HG03064 (cell line): ENCODE data around the gene JPH4.
"Not testable (repeated sequence)": the region's sequence is repeated elsewhere in the genome, so short reads cannot be mapped to it uniquely, and the experiment has no call there.

Experiments
- ATAC-seq: cut with Tn5 transposase; IDR thresholded peaks from one replicate; pipeline ENCODE4 v1.9.1; 2021; ENCODE audit warnings: low read depth; ENCODE audit not compliant: unreplicated experiment

Gene JPH4

GRCh38 chr14:23609411-23610089 lies 31.0 kb upstream of the JPH4 start:
- ATAC-seq: not testable (repeated sequence)

- ATAC-seq: no peak
These were observed 30.4 kb upstream of the JPH4 start for GRCh38 chr14:23609001-23609400.

- no peak for ATAC-seq
These were observed 29.9 kb upstream of the JPH4 start for GRCh38 chr14:23608454-23608853.

- peak; percentile 80 for ATAC-seq
These were observed 27.5 kb upstream of the JPH4 start for GRCh38 chr14:23605931-23606585.

GRCh38 chr14:23604675-23605170 lies 26.1 kb upstream of the JPH4 start:
- ATAC-seq: no peak

- ATAC-seq: no peak
These were observed 25.6 kb upstream of the JPH4 start for GRCh38 chr14:23604148-23604547.

- ATAC-seq: no peak
These were observed 24.5 kb upstream of the JPH4 start for GRCh38 chr14:23603103-23603502.

GRCh38 chr14:23602181-23603095 lies 23.8 kb upstream of the JPH4 start:
- no peak for ATAC-seq

GRCh38 chr14:23601845-23602180 lies 23.2 kb upstream of the JPH4 start:
- ATAC-seq: no peak

- ATAC-seq: no peak
These were observed 22.8 kb upstream of the JPH4 start for GRCh38 chr14:23601424-23601823.

GRCh38 chr14:23600806-23601205 lies 22.2 kb upstream of the JPH4 start:
- no peak for ATAC-seq

- ATAC-seq: no peak
These were observed 21.7 kb upstream of the JPH4 start for GRCh38 chr14:23600322-23600707.

GRCh38 chr14:23594191-23594590 lies 15.6 kb upstream of the JPH4 start:
- not testable (repeated sequence) for ATAC-seq

- ATAC-seq: no peak
These were observed 11.6 kb upstream of the JPH4 start for GRCh38 chr14:23590198-23590597.

- no peak for ATAC-seq
These were observed 11.0 kb upstream of the JPH4 start for GRCh38 chr14:23589606-23590005.

GRCh38 chr14:23588884-23589598 lies 10.5 kb upstream of the JPH4 start:
- peak; percentile 88 for ATAC-seq

GRCh38 chr14:23584527-23585203 lies 6.1 kb upstream of the JPH4 start:
- not testable (repeated sequence) for ATAC-seq

GRCh38 chr14:23583761-23584526 lies 5.4 kb upstream of the JPH4 start:
- not testable (repeated sequence) for ATAC-seq
